SKM-1 treated with dmso at 0.1 percent for 144 hours (cell line): ENCODE results near the gene TKT.
A peak's percentile ranks its signal among the peaks of the same experiment; 100 is the strongest.

Source experiments
- DNase-seq: peaks from one replicate; lab custom pipeline; 2025; ENCODE audit not compliant: unreplicated experiment; lab: John Stamatoyannopoulos, UW

Gene TKT

GRCh38 chr3:53181528-53181927, 74.3 kb downstream of the TKT start:
- no peak for DNase-seq

- no peak for DNase-seq
Observed at GRCh38 chr3:53181024-53181371, 74.8 kb downstream of the TKT start.

DNA sequence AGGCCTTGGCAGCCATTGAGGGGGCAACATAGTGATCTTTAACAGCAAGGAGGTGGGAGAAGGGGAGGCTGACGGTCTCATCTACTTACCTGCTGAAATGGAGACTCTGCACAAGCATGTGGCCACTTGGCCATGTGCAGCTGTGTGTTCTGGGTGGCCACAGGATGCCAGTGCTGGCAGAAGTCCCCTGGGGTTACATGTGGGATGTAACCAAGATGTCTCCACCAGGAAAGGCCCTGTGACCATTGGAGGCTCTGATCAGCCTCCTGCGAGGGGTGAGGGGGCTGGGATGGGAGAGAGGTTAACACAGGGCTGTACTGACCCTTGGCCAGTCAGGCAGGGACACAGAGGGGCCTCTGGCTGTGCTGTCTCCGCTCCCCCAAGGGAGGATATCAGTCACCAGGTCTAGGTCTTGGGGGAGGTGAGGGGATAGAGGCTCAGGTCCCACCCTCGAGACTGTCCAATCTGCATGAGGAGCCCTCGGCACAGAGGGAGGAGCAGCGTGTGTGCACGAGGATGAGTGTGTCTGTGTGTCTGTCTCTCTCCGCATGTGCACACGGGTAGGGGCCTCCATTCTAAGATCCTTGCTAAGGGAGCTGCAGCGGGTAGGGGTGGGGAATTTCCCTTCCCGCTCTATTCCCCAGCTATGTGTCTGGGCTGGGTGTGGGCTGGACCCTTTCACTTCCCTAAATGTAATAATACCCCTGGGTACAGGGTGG, 75.4 kb downstream of the TKT start:
- peak; percentile 36 for DNase-seq

DNA sequence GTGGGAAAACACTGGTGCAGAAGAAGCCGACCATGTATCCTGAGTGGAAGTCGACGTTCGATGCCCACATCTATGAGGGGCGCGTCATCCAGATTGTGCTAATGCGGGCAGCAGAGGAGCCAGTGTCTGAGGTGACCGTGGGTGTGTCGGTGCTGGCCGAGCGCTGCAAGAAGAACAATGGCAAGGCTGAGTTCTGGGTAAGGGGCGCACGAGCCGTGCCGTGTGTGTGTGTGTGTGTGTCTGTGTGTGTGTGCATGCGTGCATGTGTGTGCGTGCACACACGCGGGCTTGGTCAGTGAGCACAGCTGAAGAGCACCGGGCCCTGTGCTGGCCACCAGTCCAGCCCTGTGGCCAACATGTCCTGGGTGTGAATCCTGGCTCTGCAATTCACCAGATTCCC, 76.2 kb downstream of the TKT start:
- DNase-seq = no peak

DNA sequence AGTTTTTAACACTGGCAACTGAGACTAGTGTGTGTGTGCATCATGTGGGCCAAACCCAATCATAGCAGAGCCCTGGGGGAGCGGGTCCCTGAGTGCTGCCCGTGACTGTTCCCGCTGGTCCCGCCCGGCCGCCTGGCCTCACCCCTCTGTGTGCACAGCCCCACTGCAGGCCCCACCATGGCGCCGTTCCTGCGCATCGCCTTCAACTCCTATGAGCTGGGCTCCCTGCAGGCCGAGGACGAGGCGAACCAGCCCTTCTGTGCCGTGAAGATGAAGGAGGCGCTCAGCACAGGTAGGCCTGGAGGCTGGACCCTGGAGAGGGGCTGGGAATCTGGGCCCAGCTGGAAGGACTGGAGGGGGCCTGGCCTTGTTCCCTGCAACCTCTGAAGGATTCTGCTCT, 77.6 kb downstream of the TKT start:
- DNase-seq = no peak

DNA sequence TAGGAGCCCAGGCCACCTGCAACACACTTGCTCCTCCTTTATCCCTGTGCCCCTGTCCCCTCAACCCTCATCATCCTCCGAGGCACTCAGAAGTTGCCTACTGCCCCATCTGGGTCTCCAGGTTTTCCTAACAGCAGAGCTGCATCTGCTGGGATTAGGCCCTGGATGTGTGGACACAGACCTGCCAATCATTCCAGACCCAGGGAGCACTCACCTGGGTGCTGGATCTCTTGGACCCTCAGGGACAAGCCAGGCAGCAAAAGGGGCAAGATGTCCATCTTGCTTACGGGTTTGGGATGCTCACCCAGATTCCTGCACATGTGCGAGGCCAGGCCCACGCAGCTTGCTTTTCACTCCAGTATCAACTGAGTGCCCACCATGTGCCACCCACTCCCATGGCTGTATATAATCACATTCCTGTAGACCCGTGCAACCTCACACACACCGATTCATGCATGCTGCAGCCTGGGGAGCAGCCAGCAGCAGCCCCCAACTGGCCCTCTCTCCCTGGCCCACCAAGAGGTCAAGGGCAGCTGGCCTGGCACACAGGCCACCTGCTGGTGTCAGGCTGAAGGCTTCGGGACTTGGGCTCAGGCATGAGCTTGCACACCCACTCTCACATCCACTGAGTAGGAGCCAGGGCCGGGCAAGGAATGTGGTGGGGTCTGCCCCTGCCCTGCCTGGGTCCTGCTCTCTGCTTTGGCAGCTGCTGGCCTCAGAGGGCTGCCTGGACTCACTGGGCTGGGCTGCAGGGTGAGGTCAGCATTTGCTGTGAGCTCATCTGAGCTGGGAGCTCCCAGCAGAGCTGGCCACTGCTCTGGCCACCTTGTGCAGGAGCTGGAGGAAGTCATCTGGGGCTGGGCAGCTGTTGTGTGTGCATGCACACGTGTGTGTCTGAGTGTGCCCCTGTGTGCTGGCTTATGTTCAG, 79.9 kb downstream of the TKT start:
- DNase-seq = no peak
